BJ (cell line): Measurements from ENCODE around the gene STYX. TPM values are rescaled to one million over a fixed set of nuclear protein-coding genes. Genes with fewer than 3 reads are reported as not detected.

ENCODE experiments used
- CTCF ChIA-PET: fragments of 350-600 bp; formaldehyde crosslinking; extraction: SDS; loops from one replicate; lab custom pipeline; 2021; ENCODE audit warnings: antibody characterized with exemption, inconsistent platforms; lab: Yijun Ruan, JAX
- POLR2A ChIA-PET: fragments of 300-600 bp; sonication (Branson Sonifier 250); formaldehyde crosslinking; extraction: SDS; loops from one replicate; lab custom pipeline; 2021; ENCODE audit warnings: antibody characterized with exemption; lab: Charles Lee
- DNase-seq: peaks from one replicate; pipeline ENCODE4 v3.0.0-alpha.2; 2011; ENCODE audit warnings: low read depth
- H3K27me3 ChIP-seq: 2 replicates; pipeline ENCODE4 v1.6.0; 2011; ENCODE audit warnings: low read length; ENCODE audit not compliant: control insufficient read depth, insufficient read depth
- H3K36me3 ChIP-seq: 2 replicates; pipeline ENCODE4 v1.5.1; 2011; ENCODE audit warnings: low read length; ENCODE audit not compliant: control insufficient read depth, insufficient read depth
- H3K4me3 ChIP-seq: 2 replicates; pipeline ENCODE4 v1.5.1; 2011; ENCODE audit warnings: low read depth, mild to moderate bottlenecking, control low read depth, low read length
- polyA plus RNA-seq: library from polyadenylated mRNA; depleted of rRNA; stranded (reverse); fragments of >200 nt; gene quantifications from 2 replicates; pipeline ENCODE4 v1.2.3, GENCODE V29; 2011
- TF ChIP-seq, protein P1 (sequence below): IDR thresholded peaks from 2 replicates; pipeline ENCODE4 v1.5.1; 2011; ENCODE audit warnings: low read depth, mild to moderate bottlenecking, control low read depth, inconsistent platforms, low read length, moderate library complexity; ENCODE audit not compliant: insufficient read depth

STYX gene
- polyA plus RNA-seq, 1 experiment = 4.0 TPM

DNA sequence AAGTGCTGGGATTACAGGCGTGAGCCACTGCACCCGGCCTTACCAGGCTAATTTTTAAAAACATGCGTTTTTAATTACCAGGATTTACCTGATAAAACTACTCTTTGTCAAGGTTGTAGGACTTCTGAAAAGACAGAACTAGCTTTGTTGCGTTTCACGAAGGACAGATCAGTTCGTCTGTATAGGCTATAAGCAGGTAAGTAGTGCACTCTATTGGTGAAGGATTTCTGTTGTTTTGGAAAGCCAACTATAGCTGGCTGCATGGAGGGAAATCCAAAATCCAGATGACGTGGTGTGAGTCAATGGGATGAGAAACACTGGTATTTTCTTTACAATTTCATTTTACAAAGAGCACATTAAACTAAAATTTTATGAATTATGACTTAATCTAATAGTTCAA, 46.9 kb downstream of the STYX start:
- H3K36me3 ChIP-seq = peaks cover 6% of the 10 kb centered on the region
- DNase-seq = no peak
- H3K27me3 ChIP-seq = no peaks in the 10 kb centered on the region
- H3K4me3 ChIP-seq = no peak overlapping the region
- ChIA-PET CTCF (no interaction called here), POLR2A (no interaction called here)
- TF ChIP-seq, protein P1, sequence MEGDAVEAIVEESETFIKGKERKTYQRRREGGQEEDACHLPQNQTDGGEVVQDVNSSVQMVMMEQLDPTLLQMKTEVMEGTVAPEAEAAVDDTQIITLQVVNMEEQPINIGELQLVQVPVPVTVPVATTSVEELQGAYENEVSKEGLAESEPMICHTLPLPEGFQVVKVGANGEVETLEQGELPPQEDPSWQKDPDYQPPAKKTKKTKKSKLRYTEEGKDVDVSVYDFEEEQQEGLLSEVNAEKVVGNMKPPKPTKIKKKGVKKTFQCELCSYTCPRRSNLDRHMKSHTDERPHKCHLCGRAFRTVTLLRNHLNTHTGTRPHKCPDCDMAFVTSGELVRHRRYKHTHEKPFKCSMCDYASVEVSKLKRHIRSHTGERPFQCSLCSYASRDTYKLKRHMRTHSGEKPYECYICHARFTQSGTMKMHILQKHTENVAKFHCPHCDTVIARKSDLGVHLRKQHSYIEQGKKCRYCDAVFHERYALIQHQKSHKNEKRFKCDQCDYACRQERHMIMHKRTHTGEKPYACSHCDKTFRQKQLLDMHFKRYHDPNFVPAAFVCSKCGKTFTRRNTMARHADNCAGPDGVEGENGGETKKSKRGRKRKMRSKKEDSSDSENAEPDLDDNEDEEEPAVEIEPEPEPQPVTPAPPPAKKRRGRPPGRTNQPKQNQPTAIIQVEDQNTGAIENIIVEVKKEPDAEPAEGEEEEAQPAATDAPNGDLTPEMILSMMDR = no peak

DNA sequence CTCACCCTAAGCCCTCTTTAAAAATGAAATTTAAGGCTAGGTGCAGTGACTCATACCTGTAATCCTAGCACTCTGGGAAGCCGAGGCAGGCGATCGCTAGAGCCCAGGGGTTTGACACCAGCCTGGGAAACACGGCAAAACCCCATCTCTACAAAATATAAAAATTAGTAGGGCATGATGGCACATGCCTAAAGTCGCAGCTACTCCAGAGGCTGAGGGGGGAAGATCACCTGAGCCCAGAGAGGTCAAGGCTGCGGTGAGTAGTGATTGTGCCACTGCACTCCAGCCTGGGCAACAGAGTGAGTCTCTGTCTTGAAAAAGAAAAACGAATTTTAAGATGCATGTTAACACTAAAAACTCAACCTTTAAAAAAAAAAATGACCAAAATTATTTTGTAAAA, 48.7 kb downstream of the STYX start:
- Histone ChIP-seq H3K27me3 (no peaks in the 10 kb centered on the region), H3K4me3 (no peak overlapping the region), H3K36me3 (peaks cover 6% of the 10 kb centered on the region)
- TF ChIP-seq, protein P1 = no peak
- CTCF ChIA-PET = no interaction called here
- no peak for DNase-seq
- POLR2A ChIA-PET = no interaction called here

DNA sequence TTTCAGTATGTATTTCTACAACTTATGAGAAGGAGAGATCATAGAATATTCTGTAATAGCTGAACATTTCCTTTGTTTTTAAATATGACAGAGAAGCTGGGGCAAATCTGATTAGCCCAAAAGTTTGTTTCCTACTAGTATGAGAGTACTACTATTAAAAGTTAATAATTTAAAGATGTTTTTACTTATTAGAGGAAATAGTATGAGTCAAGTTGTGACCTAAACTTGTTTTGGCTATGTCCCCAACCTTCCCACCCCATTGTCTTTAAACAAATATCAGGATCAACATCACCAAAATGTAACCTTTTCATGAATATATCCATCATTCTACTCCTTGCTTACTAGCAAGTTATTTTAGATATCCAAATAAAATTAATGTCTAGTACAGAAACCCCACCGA, 50.9 kb downstream of the STYX start:
- peaks cover 3% of the 10 kb centered on the region for H3K36me3 ChIP-seq

DNA sequence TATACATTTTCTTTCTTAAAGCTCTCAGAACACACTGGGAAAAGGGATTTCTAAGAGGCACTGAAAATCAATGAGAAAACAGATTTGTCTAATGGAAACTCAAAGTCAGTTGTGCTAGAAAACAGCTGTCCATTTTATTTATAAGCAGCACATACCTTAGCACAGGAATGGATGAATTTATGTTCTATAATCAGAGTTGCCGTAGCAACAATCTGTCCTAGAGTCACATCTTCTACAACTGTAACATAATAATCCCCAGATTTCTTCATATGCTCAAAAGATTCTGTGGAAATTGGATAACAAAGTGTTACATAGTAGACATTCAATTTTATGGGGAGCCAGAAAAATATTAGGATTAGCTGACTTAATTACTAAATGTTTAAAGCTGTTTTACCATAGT, 51.7 kb downstream of the STYX start:
- ChIA-PET CTCF (interaction anchor here (0.6 kb wide), 1 partner anchor 179 kb away, joined by 3 read pairs; no protein-coding TSS in a partner anchor), POLR2A (no interaction called here)
- DNase-seq = no peak
- H3K36me3 ChIP-seq = peaks cover 2% of the 10 kb centered on the region
- H3K27me3 ChIP-seq = no peaks in the 10 kb centered on the region
- TF ChIP-seq, protein P1 = no peak
- H3K4me3 ChIP-seq = no peak overlapping the region

More for the DNA sequence above, 50.9 kb downstream of the STYX start:
- DNase-seq = no peak
- TF ChIP-seq, protein P1 = no peak
- POLR2A ChIA-PET = no interaction called here
- CTCF ChIA-PET = no interaction called here
- Histone ChIP-seq H3K4me3 (no peak overlapping the region), H3K27me3 (no peaks in the 10 kb centered on the region)

DNA sequence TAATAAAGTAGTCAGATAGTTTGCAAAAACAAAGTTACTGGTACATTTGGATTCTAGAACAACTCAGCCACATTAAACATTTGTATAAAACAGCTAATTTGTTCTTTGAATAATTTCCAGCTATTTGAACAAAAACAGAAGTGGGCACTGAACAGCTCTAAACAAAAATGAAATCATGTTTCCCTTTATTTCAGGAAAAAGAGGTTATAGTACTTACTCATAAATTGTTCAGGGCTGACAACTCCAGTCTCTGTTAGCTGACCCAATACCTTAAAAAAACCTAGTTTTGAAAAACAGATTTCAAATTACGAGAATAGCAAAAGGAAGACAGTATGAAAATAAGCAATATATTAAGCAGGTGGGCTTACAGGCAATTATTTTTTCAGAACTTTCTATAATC, 53.2 kb downstream of the STYX start:
- Histone ChIP-seq H3K27me3 (no peaks in the 10 kb centered on the region), H3K36me3 (peaks cover 2% of the 10 kb centered on the region), H3K4me3 (no peak overlapping the region)
- DNase-seq = no peak
- CTCF ChIA-PET = interaction anchor here (0.6 kb wide), 1 partner anchor 16 kb away, joined by 3 read pairs; no protein-coding TSS in a partner anchor
- POLR2A ChIA-PET = interaction anchor here (0.6 kb wide), 1 partner anchor 52 kb away, joined by 3 read pairs; no protein-coding TSS in a partner anchor
- TF ChIP-seq, protein P1 = no peak
